Measurements from ENCODE around the gene SORL1-AS1.

DNA sequence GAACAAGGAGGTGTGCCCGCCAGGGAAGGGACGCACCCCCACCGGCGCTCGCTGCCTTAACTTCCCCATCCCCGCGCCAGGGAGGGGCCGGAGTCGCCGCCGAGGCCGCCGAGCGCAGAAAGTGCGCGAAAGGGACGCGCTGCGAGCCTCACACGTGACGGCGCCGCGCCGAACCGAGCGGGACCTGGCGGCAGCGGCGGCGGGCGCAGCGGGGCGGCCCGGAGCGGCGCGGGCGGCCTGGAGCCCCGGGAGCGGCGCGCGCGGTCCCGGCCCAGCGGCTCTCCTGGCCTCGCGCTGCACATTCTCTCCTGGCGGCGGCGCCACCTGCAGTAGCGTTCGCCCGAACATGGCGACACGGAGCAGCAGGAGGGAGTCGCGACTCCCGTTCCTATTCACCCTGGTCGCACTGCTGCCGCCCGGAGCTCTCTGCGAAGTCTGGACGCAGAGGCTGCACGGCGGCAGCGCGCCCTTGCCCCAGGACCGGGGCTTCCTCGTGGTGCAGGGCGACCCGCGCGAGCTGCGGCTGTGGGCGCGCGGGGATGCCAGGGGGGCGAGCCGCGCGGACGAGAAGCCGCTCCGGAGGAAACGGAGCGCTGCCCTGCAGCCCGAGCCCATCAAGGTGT, 670 bp downstream of the SORL1-AS1 start, which contains the start of gene SORL1:
- TF ChIP-seq, protein P1, sequence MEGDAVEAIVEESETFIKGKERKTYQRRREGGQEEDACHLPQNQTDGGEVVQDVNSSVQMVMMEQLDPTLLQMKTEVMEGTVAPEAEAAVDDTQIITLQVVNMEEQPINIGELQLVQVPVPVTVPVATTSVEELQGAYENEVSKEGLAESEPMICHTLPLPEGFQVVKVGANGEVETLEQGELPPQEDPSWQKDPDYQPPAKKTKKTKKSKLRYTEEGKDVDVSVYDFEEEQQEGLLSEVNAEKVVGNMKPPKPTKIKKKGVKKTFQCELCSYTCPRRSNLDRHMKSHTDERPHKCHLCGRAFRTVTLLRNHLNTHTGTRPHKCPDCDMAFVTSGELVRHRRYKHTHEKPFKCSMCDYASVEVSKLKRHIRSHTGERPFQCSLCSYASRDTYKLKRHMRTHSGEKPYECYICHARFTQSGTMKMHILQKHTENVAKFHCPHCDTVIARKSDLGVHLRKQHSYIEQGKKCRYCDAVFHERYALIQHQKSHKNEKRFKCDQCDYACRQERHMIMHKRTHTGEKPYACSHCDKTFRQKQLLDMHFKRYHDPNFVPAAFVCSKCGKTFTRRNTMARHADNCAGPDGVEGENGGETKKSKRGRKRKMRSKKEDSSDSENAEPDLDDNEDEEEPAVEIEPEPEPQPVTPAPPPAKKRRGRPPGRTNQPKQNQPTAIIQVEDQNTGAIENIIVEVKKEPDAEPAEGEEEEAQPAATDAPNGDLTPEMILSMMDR (IDR thresholded peaks at IDR 0.05): no peak
- TF ChIP-seq POLR2A (IDR thresholded peaks at IDR 0.05): no peak

Measured in lower leg skin (tissue), 3 donors.